ENCODE results near the gene MYOC. TPM values are rescaled to one million over a fixed set of nuclear protein-coding genes. Genes with fewer than 3 reads are reported as not detected.

MYOC gene
- total RNA-seq, 1 experiment from 2014 or later = not detected

GRCh38 chr1:171655746-171656116 is 3.2 kb upstream of the MYOC start:
- Mint-ChIP-seq H3K4me1 (peaks cover 13 to 17% of the 10 kb centered on the region in 2 experiments), H3K27me3 (ENCODE audit: low read depth) (peaks cover 4% of the 10 kb centered on the region; the same call in 1 of the 2 replicates), H3K9me3 (no peaks in the 10 kb centered on the region; a peak in 1 of 5 replicates), H3K4me3 (no peak overlapping the region), H3K27ac (no peak overlapping the region), H3K36me3 (ENCODE audit: insufficient read depth in 1 of 3, low read depth in 3 of 3) (no peaks in the 10 kb centered on the region)
- no peak for DNase-seq
- Histone ChIP-seq H2BK15ac (ENCODE audit: low read depth, low read length) (no peak overlapping the region), H3K4me1 (ENCODE audit: insufficient read depth, low read length) (no peaks in the 10 kb centered on the region; the same call in 1 of the 2 replicates), H3K79me1 (ENCODE audit: insufficient read depth, low read depth, low read length, poor library complexity, severe bottlenecking) (no peaks in the 10 kb centered on the region), H3K18ac (ENCODE audit: insufficient read length, low read depth, low read length) (no peak overlapping the region), H3K23ac (ENCODE audit: insufficient read length, low read depth, low read length) (no peak overlapping the region), H2BK120ac (ENCODE audit: low read depth, low read length, poor library complexity, severe bottlenecking) (no peak overlapping the region), H4K8ac (replicated peaks; ENCODE audit: insufficient read length, low read depth, low read length) (no peak overlapping the region), H4K5ac (ENCODE audit: insufficient read length, low read depth, low read length) (no peak overlapping the region), H4K91ac (ENCODE audit: insufficient read length, low read depth, low read length) (no peak overlapping the region), H3K79me2 (ENCODE audit: insufficient read depth, low read length) (no peaks in the 10 kb centered on the region), H3T11ph (ENCODE audit: low read length) (no peak overlapping the region), H2AFZ (ENCODE audit: low read length) (no peak overlapping the region), H3K14ac (ENCODE audit: insufficient read depth, low read length) (no peak overlapping the region), H3K9ac (ENCODE audit: extremely low read depth, insufficient read length, low read length) (no peak overlapping the region), H2BK5ac (ENCODE audit: insufficient read length, low read length) (no peak overlapping the region), H3K27ac (ENCODE audit: insufficient read length, low read depth, low read length) (no peak overlapping the region), H3K23me2 (ENCODE audit: insufficient read length, low read depth, low read length, poor library complexity, severe bottlenecking) (no peaks in the 10 kb centered on the region), H3K56ac (ENCODE audit: insufficient read length, low read depth, low read length) (no peak overlapping the region), H4K20me1 (ENCODE audit: control insufficient read depth, insufficient read depth, insufficient read length) (no peaks in the 10 kb centered on the region), H3K4ac (ENCODE audit: low read depth, low read length) (no peak overlapping the region), H2BK20ac (ENCODE audit: low read depth, low read length, poor library complexity, severe bottlenecking) (no peak overlapping the region), H2BK12ac (ENCODE audit: insufficient read length, low read depth, low read length) (no peak overlapping the region), H2AK5ac (ENCODE audit: insufficient read length, low read length) (no peak overlapping the region), H3K27me3 (ENCODE audit: insufficient read depth, low read length) (no peaks in the 10 kb centered on the region), H3K4me2 (ENCODE audit: insufficient read depth, insufficient read length, low read length) (no peak overlapping the region), H3K9me3 (ENCODE audit: control insufficient read depth, low read depth, low read length) (no peaks in the 10 kb centered on the region)
- no peak; the same call in 2 of the 3 replicates for TF ChIP-seq CTCF (conservative IDR thresholded peaks at IDR 0.05)
- no CpG with 5 or more reads among the region's 6 CpGs for WGBS (ENCODE audit: extremely low coverage, insufficient read length, low lambda C conversion rate)
